Stimulated activated memory B cell treated with anti-CD40 and anti-IgM and Interleukin-4, amounts not matched to agents 10 μg/mL and 1 μg/mL and 100 μg/mL, for 72 hours (primary cell): ENCODE results near the gene EXOSC7.
A peak's percentile ranks its signal among the peaks of the same experiment; 100 is the strongest.

Source experiments
- ATAC-seq: fragments of 150-1000 bp; cut with Tn5 transposase; 2 replicates; pipeline ENCODE4 v1.10.0; 2021
- H3K27ac Mint-ChIP-seq: one replicate; pipeline ENCODE4 v1.8.0; 2022; ENCODE audit warnings: mild to moderate bottlenecking, mixed read lengths
- H3K27me3 Mint-ChIP-seq: one replicate; pipeline ENCODE4 v1.8.0; 2022; ENCODE audit warnings: mixed read lengths
- H3K36me3 Mint-ChIP-seq: one replicate; pipeline ENCODE4 v1.8.0; 2022; ENCODE audit warnings: mixed read lengths
- H3K4me1 Mint-ChIP-seq: one replicate; pipeline ENCODE4 v1.8.0; 2022; ENCODE audit warnings: mixed read lengths
- H3K4me3 Mint-ChIP-seq: one replicate; pipeline ENCODE4 v1.8.0; 2022; ENCODE audit warnings: mild to moderate bottlenecking, moderate library complexity, mixed read lengths
- H3K9me3 Mint-ChIP-seq: one replicate; pipeline ENCODE4 v1.8.0; 2022; ENCODE audit warnings: mixed read lengths

The EXOSC7 gene

DNA sequence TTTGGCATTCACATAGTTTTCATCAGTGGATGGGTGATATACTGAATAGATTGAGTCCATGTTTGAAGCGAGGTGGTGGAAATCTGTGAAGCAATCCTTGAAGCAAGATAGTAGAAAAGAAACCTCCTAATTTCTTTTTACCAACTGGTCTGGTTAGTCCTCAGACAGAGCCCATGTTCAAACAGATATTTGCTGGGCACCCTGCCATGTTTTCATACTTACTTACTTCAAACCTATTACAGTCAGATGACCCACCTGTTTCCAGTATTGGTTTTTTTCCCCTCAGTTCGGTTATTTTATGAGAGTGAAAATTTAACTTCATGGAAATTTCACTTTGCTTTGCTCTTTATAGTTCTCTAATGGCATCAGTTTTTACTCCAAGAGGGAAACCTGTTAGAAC lies 23.7 kb downstream of the EXOSC7 start:
- Mint-ChIP-seq H3K27ac (no peak overlapping the region), H3K36me3 (peaks cover 74% of the 10 kb centered on the region), H3K4me3 (no peak overlapping the region), H3K9me3 (peaks cover under 1% of the 10 kb centered on the region), H3K4me1 (no peaks in the 10 kb centered on the region), H3K27me3 (no peaks in the 10 kb centered on the region)
- no peak for ATAC-seq

DNA sequence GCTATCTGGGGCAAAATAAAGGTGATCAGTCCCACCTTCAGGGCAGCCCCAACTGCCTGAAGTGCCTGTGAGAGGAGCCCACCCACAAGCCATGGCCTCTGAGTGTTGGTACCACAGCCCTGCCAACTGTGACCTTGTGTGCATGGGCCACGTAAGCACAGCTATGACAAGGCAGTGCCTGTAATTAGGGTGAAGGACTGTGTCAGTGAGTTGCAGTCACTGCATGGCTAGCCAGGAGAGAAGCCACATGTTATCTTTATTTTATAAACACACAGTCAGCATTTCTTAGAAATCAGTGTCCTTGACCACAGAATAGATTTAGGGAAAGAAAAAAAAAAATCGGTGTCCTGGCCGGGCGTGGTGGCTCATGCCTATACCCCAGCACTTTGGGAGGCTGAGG lies 24.8 kb downstream of the EXOSC7 start:
- peaks cover 76% of the 10 kb centered on the region for H3K36me3 Mint-ChIP-seq
- no peaks in the 10 kb centered on the region for H3K27me3 Mint-ChIP-seq
- H3K4me1 Mint-ChIP-seq: no peaks in the 10 kb centered on the region
- no peak for ATAC-seq
- H3K27ac Mint-ChIP-seq: no peak overlapping the region
- H3K9me3 Mint-ChIP-seq: peaks cover 3% of the 10 kb centered on the region
- H3K4me3 Mint-ChIP-seq: no peak overlapping the region

DNA sequence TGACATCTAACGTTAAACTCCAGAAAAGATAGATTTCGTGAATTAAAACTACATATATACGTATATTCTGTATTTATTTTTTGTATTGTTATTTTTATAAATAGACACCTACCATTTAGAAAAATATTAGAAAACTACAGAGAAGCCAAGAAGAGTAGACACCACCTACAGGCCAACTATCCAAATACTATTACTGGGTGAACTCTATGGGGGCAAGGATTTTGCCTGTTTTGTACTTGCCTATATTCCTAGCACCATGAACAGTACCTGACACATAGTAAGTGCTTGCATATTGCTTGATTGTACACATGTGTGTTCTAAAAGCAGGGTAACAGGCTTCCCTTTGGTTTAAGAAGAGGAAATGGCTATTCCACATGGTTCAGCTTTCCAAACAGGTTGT lies 25.7 kb downstream of the EXOSC7 start:
- Mint-ChIP-seq H3K27me3 (no peaks in the 10 kb centered on the region), H3K36me3 (peaks cover 70% of the 10 kb centered on the region), H3K4me3 (no peak overlapping the region), H3K4me1 (no peaks in the 10 kb centered on the region), H3K9me3 (peaks cover 3% of the 10 kb centered on the region), H3K27ac (no peak overlapping the region)
- no peak for ATAC-seq

DNA sequence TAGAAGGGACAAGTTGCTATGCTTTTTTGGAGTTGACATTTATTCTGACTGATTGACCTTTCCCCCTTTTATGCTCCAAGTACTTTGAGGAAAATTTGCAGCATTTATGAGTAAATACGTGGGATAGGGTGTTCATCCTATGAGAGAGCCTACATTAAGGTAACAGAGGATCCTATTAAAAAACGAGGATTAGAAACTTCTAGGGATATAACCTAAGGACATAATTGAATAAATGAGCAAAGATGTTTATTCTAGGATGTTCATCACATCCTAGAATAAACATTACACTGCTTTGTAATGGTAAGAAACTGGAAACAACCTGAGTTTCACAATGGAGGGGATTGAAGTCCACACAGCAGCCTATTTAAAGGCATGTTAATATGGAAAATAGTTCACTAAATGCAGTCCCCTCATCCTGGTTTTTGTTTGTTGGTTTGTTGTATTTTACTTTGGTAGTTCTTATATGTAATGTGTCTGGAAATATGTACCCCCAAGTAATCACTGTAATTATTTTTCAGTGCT lies 26.2 kb downstream of the EXOSC7 start:
- ATAC-seq: no peak
- no peaks in the 10 kb centered on the region for H3K4me1 Mint-ChIP-seq
- no peak overlapping the region for H3K4me3 Mint-ChIP-seq
- peaks cover 3% of the 10 kb centered on the region for H3K9me3 Mint-ChIP-seq
- H3K27ac Mint-ChIP-seq: no peak overlapping the region
- H3K27me3 Mint-ChIP-seq: no peaks in the 10 kb centered on the region
- H3K36me3 Mint-ChIP-seq: peaks cover 74% of the 10 kb centered on the region

DNA sequence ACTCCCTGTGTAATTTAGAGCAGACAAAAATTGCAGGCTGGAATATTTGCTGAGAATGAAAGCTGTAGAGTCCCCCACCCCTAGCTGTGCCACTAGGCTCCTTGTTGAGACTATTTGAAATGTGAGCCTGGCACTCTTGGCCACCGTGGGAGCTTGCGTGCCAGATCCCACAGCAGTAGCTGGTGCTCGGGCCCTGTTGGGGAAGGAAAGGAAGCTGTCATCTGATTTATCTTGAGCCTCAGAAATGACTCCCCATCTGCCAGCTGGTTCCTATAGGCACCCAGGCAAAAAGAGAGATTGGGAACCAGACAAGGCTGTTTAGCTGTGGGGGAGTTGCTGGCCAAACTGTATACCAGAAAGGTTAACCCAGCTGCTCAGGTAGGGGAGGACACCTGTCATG lies 26.7 kb downstream of the EXOSC7 start:
- Mint-ChIP-seq H3K4me1 (no peaks in the 10 kb centered on the region), H3K27ac (no peak overlapping the region), H3K4me3 (no peak overlapping the region), H3K9me3 (peaks cover 3% of the 10 kb centered on the region), H3K27me3 (no peaks in the 10 kb centered on the region), H3K36me3 (peaks cover 78% of the 10 kb centered on the region)
- no peak for ATAC-seq

DNA sequence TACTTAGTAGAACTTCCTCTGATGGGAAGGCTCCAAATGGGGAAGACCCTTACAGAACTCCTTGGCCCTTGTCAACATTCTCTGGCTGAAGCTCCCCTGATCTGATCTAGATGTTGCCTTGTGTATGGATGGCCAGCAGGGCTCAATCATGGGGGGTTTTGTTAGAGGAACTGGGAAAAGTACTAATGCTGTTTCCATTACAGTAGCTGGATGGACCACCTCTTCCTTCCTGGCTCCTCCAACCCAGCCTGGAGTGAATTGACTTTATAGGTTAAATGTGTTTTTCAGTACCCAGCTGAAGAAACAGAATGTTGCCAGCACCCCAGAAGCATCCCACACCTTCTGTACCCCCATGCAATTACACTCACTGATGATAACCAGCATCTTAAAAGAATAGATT lies 27.4 kb downstream of the EXOSC7 start:
- Mint-ChIP-seq H3K4me3 (no peak overlapping the region), H3K4me1 (no peaks in the 10 kb centered on the region), H3K27me3 (no peaks in the 10 kb centered on the region), H3K36me3 (peaks cover 85% of the 10 kb centered on the region), H3K27ac (no peak overlapping the region), H3K9me3 (peaks cover 3% of the 10 kb centered on the region)
- no peak for ATAC-seq

DNA sequence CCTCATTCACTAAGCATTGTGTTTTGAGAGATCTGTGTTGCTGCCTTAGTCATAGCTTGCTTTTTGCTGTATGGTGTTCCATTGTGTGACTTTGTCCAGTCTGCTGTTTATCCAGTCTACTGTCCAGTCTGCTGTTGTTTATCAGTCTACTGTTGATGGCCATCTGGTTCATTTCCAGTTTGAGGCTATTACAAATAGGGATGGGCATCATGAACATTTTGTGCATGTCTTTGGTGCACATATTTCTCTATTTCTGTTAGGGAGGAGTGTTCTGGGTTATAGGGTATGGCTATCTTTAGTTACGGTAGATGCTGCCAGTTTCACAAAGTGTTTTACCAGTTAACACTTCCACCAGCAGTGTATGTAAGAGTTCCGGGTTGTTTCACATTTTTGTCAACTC lies 27.8 kb downstream of the EXOSC7 start:
- Mint-ChIP-seq H3K27ac (no peak overlapping the region), H3K4me3 (no peak overlapping the region), H3K36me3 (peaks cover 84% of the 10 kb centered on the region), H3K4me1 (no peaks in the 10 kb centered on the region), H3K9me3 (peaks cover 3% of the 10 kb centered on the region), H3K27me3 (no peaks in the 10 kb centered on the region)
- ATAC-seq: no peak

DNA sequence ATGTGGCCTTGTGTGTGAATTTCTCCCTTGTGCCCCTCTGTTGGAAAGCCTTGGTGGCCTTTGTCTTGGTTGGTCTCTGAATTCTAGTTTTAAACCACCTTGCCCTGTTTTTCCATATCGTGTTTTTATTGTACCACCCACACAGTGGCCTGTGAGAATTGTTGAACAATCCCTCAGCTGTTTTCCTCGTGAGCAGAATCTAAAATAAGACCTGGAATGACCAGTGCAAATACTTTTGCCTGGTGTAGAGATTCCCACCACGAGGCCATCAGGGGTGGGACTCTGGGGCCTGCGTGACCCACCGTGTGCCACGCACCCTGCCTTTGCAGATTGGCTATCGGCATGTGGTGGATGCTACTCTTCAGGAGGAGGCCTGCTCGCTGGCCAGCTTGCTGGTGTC lies 31.0 kb downstream of the EXOSC7 start:
- Mint-ChIP-seq H3K27me3 (no peaks in the 10 kb centered on the region), H3K4me3 (no peak overlapping the region), H3K36me3 (peaks cover 80% of the 10 kb centered on the region), H3K4me1 (peaks cover 15% of the 10 kb centered on the region), H3K27ac (no peak overlapping the region), H3K9me3 (peaks cover 3% of the 10 kb centered on the region)
- no peak for ATAC-seq

DNA sequence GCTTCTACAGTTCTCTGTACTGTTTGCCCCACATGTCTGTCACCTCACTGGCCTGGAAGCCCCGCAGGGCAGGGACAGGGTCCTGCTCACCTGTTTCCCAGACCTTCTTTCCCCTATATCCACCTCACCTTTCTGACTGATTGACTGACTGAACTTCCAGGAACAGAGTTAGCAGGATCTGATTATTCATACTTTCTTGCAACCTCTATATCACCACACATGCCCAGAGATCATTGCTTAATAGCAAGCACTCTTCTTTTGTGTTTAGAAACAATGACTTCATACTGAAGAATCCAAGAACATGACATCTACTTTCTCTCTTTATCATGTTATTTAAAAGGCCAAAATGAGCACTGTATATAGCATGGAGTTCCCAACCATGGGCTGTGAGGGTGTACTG lies 32.1 kb downstream of the EXOSC7 start:
- no peak for ATAC-seq
- Mint-ChIP-seq H3K36me3 (peaks cover 80% of the 10 kb centered on the region), H3K9me3 (peaks cover 3% of the 10 kb centered on the region), H3K27ac (no peak overlapping the region), H3K27me3 (no peaks in the 10 kb centered on the region), H3K4me1 (peaks cover 17% of the 10 kb centered on the region), H3K4me3 (no peak overlapping the region)

DNA sequence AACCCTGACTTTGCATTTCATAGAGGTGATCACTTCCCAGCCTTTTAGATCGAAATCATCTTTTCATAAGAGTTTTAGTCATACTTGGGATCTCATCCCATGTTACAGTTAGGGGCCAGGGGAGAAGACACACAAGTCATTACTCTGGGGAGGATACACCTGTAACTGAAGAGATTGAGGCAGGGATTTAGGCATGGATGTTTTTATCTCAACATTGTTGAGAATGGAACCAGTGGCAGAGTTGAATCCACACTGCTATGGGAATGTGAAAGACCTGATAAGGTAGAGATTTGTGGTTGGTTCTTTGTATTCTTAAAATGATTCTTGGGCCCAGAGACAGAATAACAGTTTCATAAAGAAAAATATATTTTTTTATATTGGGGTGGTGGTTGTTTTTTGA lies 33.8 kb downstream of the EXOSC7 start:
- H3K36me3 Mint-ChIP-seq: peaks cover 71% of the 10 kb centered on the region

DNA sequence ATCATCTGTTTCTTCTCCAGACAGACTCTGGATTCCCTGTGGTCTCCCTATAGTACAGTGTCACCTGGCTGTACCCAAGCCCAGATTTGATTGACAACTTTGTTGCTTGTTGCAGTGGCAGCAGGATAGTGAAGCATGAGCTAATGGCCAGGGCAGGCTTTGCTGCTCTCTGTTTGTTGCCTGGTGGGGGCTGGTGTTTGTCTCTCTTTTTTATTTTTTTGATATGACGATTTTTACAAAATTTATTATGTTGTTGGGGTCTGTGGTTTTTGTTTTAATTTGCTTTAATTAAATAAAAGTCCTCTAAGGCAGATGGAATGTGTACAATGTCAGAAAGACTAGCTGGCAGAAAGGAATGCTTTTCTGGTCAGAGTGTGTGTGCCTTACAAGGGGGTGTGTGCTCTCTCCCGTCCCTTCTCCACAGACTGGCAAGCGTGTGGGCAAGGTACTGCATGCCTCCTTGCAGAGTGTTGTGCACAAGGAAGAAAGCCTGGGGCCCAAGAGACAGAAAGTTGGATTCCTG lies 34.8 kb downstream of the EXOSC7 start:
- ATAC-seq: no peak
- Mint-ChIP-seq H3K36me3 (peaks cover 63% of the 10 kb centered on the region), H3K27ac (no peak overlapping the region), H3K4me1 (peaks cover 17% of the 10 kb centered on the region), H3K4me3 (no peak overlapping the region), H3K9me3 (no peaks in the 10 kb centered on the region), H3K27me3 (no peaks in the 10 kb centered on the region)

More for the DNA sequence above, 33.8 kb downstream of the EXOSC7 start:
- H3K27me3 Mint-ChIP-seq: no peaks in the 10 kb centered on the region
- no peak overlapping the region for H3K4me3 Mint-ChIP-seq
- no peak for ATAC-seq
- peaks cover 1% of the 10 kb centered on the region for H3K9me3 Mint-ChIP-seq
- H3K27ac Mint-ChIP-seq: no peak overlapping the region
- H3K4me1 Mint-ChIP-seq: peaks cover 17% of the 10 kb centered on the region

DNA sequence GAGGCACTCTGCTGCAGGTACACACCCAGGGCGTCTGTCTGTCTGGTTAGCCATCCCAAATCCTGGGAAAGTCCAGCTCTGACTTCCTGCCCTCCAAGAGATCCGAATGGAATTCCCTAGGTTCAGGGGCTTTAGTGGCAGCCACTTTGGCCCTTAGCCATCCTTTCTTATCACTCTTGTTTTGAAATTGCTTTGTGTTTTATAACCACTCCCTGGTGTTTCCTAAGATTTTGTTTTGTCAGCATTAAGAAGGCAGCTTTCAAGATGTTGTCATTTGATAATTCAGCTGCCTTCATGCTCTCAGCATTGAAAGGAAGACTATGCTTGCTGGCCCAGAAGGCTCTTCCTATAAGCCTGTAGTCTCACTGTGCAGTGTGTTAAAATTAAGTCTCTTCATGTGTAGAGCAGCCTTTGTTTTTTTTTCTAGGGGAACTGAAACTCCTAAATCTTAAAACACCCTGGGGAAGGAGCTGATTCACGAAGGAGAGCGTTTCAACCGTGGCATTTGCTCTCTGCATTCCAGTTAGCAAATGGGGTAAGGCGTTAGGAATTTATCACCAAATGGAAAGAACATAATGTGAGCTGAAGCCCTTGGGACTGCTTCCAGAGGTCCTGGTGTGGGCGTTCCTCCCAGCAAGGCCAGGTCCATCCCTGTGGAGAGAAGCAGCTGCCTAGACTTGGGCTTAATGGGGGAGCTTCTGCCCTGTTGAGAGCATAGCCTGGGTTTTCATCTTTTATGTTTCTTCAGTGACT lies 35.9 kb downstream of the EXOSC7 start:
- no peaks in the 10 kb centered on the region for H3K27me3 Mint-ChIP-seq
- peak overlapping the region; percentile 23 for H3K27ac Mint-ChIP-seq
- H3K4me1 Mint-ChIP-seq: peaks cover 17% of the 10 kb centered on the region
- no peak overlapping the region for H3K4me3 Mint-ChIP-seq
- H3K9me3 Mint-ChIP-seq: no peaks in the 10 kb centered on the region
- H3K36me3 Mint-ChIP-seq: peaks cover 70% of the 10 kb centered on the region
- ATAC-seq: peak; percentile 69

DNA sequence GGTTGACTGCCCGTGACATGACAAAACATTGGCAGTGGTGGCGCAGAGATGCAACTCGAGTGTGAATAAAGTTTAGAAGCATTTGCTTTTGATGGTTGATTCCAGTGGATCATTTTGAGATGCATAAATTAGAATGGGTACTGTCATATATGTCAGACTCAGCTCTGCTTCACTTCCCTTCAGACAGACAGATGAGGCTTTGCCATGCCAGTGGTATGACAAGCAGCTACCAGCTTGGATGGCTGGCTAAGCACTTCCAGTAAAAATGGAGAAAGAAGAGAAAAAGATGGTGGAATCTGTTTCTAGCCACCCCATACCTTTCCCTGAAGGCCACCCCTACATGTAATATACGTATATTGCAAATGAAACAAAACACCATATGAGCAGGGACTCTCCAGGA lies 36.5 kb downstream of the EXOSC7 start:
- no peaks in the 10 kb centered on the region for H3K9me3 Mint-ChIP-seq
- H3K4me1 Mint-ChIP-seq: peaks cover 17% of the 10 kb centered on the region
- peaks cover 64% of the 10 kb centered on the region for H3K36me3 Mint-ChIP-seq
- no peak for ATAC-seq
- no peaks in the 10 kb centered on the region for H3K27me3 Mint-ChIP-seq
- peak overlapping the region; percentile 23 for H3K27ac Mint-ChIP-seq
- H3K4me3 Mint-ChIP-seq: no peak overlapping the region

DNA sequence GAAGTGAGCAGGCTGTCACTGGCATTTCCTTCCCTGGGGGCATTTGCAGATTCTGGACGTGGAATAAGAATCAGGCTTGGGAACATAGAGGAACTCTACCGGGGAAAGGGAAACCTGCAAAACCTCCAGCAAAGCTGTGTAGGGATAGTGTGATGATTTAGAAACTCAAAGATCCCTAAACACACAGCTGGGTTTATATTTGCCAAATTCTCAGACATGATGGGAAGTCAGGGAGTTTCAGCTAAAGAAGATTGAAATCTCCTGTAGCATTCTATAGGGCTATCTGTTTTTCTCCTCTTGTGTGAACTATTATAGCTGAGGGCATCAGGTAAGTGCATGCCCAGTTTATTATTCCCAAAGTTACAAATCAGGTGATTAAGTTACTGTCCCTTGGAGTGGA lies 40.9 kb downstream of the EXOSC7 start:
- Mint-ChIP-seq H3K27ac (no peak overlapping the region), H3K27me3 (no peaks in the 10 kb centered on the region), H3K36me3 (peaks cover 41% of the 10 kb centered on the region), H3K4me3 (no peak overlapping the region), H3K9me3 (no peaks in the 10 kb centered on the region), H3K4me1 (peaks cover 4% of the 10 kb centered on the region)
- no peak for ATAC-seq

DNA sequence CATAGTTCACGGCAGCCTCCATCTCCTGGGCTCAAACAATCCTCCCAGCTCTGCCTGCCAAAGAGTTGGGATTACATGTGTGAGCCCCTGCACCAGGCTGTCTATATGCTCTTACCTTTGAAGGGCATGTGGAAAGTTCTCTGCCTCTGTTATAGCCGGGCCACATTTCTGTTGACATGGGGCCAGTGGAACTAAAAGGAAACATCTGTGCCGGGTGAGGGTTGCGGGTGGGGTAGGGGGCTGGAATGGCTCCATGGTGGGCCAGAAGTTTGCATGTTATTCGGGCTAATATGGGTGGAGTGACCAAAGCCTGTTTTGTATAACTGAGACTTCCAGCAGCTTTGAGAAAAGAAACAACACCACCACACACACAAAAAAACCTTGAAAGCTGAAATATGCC lies 41.8 kb downstream of the EXOSC7 start:
- Mint-ChIP-seq H3K36me3 (peaks cover 32% of the 10 kb centered on the region), H3K27ac (no peak overlapping the region)
- ATAC-seq: no peak

DNA sequence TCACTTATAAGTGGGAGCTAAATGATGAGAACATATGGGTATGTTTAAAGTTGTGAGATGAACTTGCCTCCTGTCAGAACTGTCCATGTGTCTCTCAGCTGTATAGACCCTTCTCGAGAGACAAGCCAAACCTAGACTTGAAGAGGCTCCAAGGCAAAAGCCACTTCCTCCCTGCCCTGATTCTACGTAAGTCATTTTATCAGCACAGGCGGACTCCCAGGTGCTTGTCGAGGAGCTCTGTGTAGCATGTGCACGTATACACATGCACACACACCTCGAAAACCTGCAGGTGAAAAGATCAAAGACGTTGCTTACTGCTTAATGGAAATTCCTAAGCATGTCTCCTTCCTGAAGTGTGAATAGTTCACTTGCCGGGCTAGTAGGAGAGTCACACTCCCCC lies 44.5 kb downstream of the EXOSC7 start:
- no peak for ATAC-seq
- Mint-ChIP-seq H3K27me3 (no peaks in the 10 kb centered on the region), H3K36me3 (peaks cover 20% of the 10 kb centered on the region), H3K9me3 (no peaks in the 10 kb centered on the region), H3K4me1 (no peaks in the 10 kb centered on the region), H3K27ac (no peak overlapping the region), H3K4me3 (no peak overlapping the region)

More for the DNA sequence above, 41.8 kb downstream of the EXOSC7 start:
- Mint-ChIP-seq H3K9me3 (no peaks in the 10 kb centered on the region), H3K4me1 (no peaks in the 10 kb centered on the region), H3K4me3 (no peak overlapping the region), H3K27me3 (no peaks in the 10 kb centered on the region)
